Endothelial cell of umbilical vein (primary cell): ENCODE results near the gene RIPOR1. TPM values are rescaled to one million over a fixed set of nuclear protein-coding genes. Genes with fewer than 3 reads are reported as not detected.

Source experiments
- BruUV-seq: library from RNA; stranded (reverse); fragments of 400-500 nt; replicated peaks from 2 replicates; lab custom pipeline; 2021; lab: Mats Ljungman, UMichigan
- CTCF ChIA-PET: fragments of 300-600, 350-600 bp; sonication (Branson Sonifier 250); formaldehyde crosslinking; loops from one replicate; lab custom pipeline; 2021; ENCODE audit warnings: antibody characterized with exemption, inconsistent platforms; lab: Charles Lee
- POLR2A ChIA-PET: fragments of 300-600, 350-600 bp; sonication (Branson Sonifier 250); formaldehyde crosslinking; loops from one replicate; lab custom pipeline; 2021; ENCODE audit warnings: antibody characterized with exemption, inconsistent platforms; lab: Charles Lee
- DNase-seq: peaks from one replicate; pipeline ENCODE4 v3.0.0-alpha.2; 2011; ENCODE audit warnings: low read depth, low spot score
- FAIRE-seq: peaks from 2 replicates; lab custom pipeline; 2011; peaks lifted over from hg19 to GRCh38; lab: Jason Lieb, UNC
- H2AFZ ChIP-seq: 2 replicates; pipeline ENCODE4 v1.6.0; 2012; ENCODE audit warnings: low read depth, low read length, control low read depth, inconsistent platforms
- H3K27ac ChIP-seq: 2 replicates; pipeline ENCODE4 v1.5.1; 2011; ENCODE audit warnings: low read depth, mild to moderate bottlenecking, control low read depth, low read length, moderate library complexity; ENCODE audit not compliant: insufficient read depth
- H3K27me3 ChIP-seq, 2 experiments: 2 replicates each; pipeline versions ENCODE4 v1.6.0 to v1.6.1; 2011; ENCODE audit warnings: low read length in 2 of 2, mixed read lengths in 1 of 2; ENCODE audit not compliant: control insufficient read depth in 2 of 2, insufficient read depth in 2 of 2
- H3K36me3 ChIP-seq, 2 experiments: 2 replicates in 1 of 2; 3 replicates in 1 of 2; pipeline ENCODE4 v1.5.1; 2011; ENCODE audit warnings: low read length in 2 of 2, mild to moderate bottlenecking in 1 of 2, moderate library complexity in 1 of 2; ENCODE audit not compliant: control insufficient read depth in 2 of 2, insufficient read depth in 2 of 2; ENCODE audit errors: extremely low read depth in 1 of 2
- H3K4me1 ChIP-seq: 3 replicates; pipeline ENCODE4 v1.5.1; 2011; ENCODE audit warnings: mild to moderate bottlenecking, low read length; ENCODE audit not compliant: control insufficient read depth, insufficient read depth; ENCODE audit errors: extremely low read depth
- H3K4me2 ChIP-seq: 2 replicates; pipeline ENCODE4 v1.6.1; 2011; ENCODE audit warnings: low read length, control low read depth, mixed read lengths; ENCODE audit not compliant: insufficient read depth
- H3K4me3 ChIP-seq, 3 experiments: fragments of 200-600 bp in 1 of 3; sonication (generic), shearing (Covaris generic) in 1 of 3; replicated peaks in 1 of 3; 2 replicates each; pipeline ENCODE4 v1.5.1; 2011 to 2016; ENCODE audit warnings: control low read depth in 3 of 3, low read length in 3 of 3, mild to moderate bottlenecking in 2 of 3, inconsistent platforms in 1 of 3, low read depth in 1 of 3, moderate library complexity in 1 of 3; ENCODE audit not compliant: insufficient read depth in 1 of 3
- H3K79me2 ChIP-seq: 2 replicates; pipeline ENCODE4 v1.6.0; 2012; ENCODE audit warnings: low read length, inconsistent platforms; ENCODE audit not compliant: control insufficient read depth, insufficient read depth
- H3K9ac ChIP-seq: replicated peaks from 2 replicates; pipeline ENCODE3; 2011; ENCODE audit warnings: low read length, control low read depth; ENCODE audit not compliant: insufficient read depth; ENCODE audit errors: extremely low read depth
- H3K9me1 ChIP-seq: replicated peaks from 3 replicates; pipeline ENCODE4 v1.6.0; 2011; ENCODE audit warnings: mild to moderate bottlenecking, low read length; ENCODE audit not compliant: control insufficient read depth, insufficient read depth; ENCODE audit errors: extremely low read depth
- H3K9me3 ChIP-seq: replicated peaks from 2 replicates; pipeline ENCODE4 v1.5.1; 2012; ENCODE audit warnings: low read length, inconsistent platforms; ENCODE audit not compliant: control insufficient read depth, insufficient read depth
- H4K20me1 ChIP-seq: replicated peaks from 2 replicates; pipeline ENCODE3; 2011; ENCODE audit warnings: mild to moderate bottlenecking, low read length; ENCODE audit not compliant: control insufficient read depth, insufficient read depth; ENCODE audit errors: extremely low read depth
- EZH2 ChIP-seq: IDR thresholded peaks from 2 replicates; pipeline ENCODE4 v1.6.1; 2012; ENCODE audit warnings: borderline replicate concordance, low read depth, mild to moderate bottlenecking, moderate library complexity, low read length, inconsistent platforms; ENCODE audit not compliant: severe bottlenecking
- FOS ChIP-seq: IDR thresholded peaks from 2 replicates; pipeline ENCODE4 v1.6.1; 2011; ENCODE audit warnings: mild to moderate bottlenecking, low read length, moderate library complexity, borderline replicate concordance; ENCODE audit not compliant: insufficient read depth
- GATA2 ChIP-seq: IDR thresholded peaks from 2 replicates; pipeline ENCODE4 v1.7.0; 2011; ENCODE audit warnings: low read depth, mild to moderate bottlenecking, moderate library complexity, mixed read lengths, low read length; ENCODE audit not compliant: insufficient read length, insufficient read depth
- JUN ChIP-seq: IDR thresholded peaks from 2 replicates; pipeline ENCODE4 v1.6.1; 2011; ENCODE audit warnings: borderline replicate concordance, low read depth; ENCODE audit not compliant: insufficient read length, insufficient read depth
- MYC ChIP-seq: IDR thresholded peaks from one replicate; pipeline ENCODE4 v1.6.1; 2011; ENCODE audit warnings: mild to moderate bottlenecking, low read depth, low read length
- POLR2A ChIP-seq: IDR thresholded peaks from 2 replicates; pipeline ENCODE4 v1.6.1; 2012; ENCODE audit warnings: low read depth, mild to moderate bottlenecking, control low read depth, low read length
- POLR2AphosphoS5 ChIP-seq: IDR thresholded peaks from 2 replicates; pipeline ENCODE4 v1.6.1; 2012; ENCODE audit warnings: low read depth, mild to moderate bottlenecking, control low read depth, low read length, moderate library complexity; ENCODE audit not compliant: insufficient read depth
- dilution Hi-C: fragments of 300-500 bp; cut with MboI; formaldehyde crosslinking; loops from one replicate; pipeline ENCODE4 v1.15.0; 2019; ENCODE audit warnings: low sequenced_read_pairs; ENCODE audit not compliant: extremely low pct_ligation_motif_present
- intact Hi-C: fragments of 100-400 bp; cut with micrococcal nuclease; formaldehyde crosslinking; loops from one replicate; pipeline ENCODE4 v1.10.0; 2022
- polyA plus RNA-seq, 4 experiments: library from polyadenylated mRNA; depleted of rRNA in 3 of 4; stranded (reverse) in 3 of 4; unstranded in 1 of 4; fragments of >200 nt; gene quantifications; 2 replicates each; pipeline versions ENCODE4 v1.2.1 to v1.2.3, GENCODE V29; 2011 to 2012; ENCODE audit warnings: missing spikeins in 1 of 4
- total RNA-seq: library from RNA; stranded (reverse); gene quantifications from 2 replicates; pipeline ENCODE4 v1.2.3, GENCODE V29; 2021
- TF ChIP-seq, protein P1 (sequence below): IDR thresholded peaks from 2 replicates; pipeline ENCODE4 v1.6.1; 2011; ENCODE audit not compliant: insufficient read depth, insufficient read length

Gene RIPOR1
- total and polyA plus RNA-seq, 2 donors (not counting 3 experiments of a cell fraction or from before 2014, with no cell fraction given), result 45.3 to 144 TPM

- TF ChIP-seq EZH2, result no peak
- TF ChIP-seq POLR2A, result no peak
- TF ChIP-seq, protein P1, sequence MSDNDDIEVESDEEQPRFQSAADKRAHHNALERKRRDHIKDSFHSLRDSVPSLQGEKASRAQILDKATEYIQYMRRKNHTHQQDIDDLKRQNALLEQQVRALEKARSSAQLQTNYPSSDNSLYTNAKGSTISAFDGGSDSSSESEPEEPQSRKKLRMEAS, result no peak
- TF ChIP-seq JUN, result no peak
- no peak for TF ChIP-seq FOS
- no peak for TF ChIP-seq GATA2
- TF ChIP-seq POLR2AphosphoS5, result no peak
- no peak for TF ChIP-seq MYC
- Histone ChIP-seq H2AFZ (no peak overlapping the region), H3K9me1 (no peaks in the 10 kb centered on the region), H3K4me1 (peaks cover 18% of the 10 kb centered on the region), H3K9ac (no peak overlapping the region), H3K4me2 (no peak overlapping the region), H4K20me1 (no peaks in the 10 kb centered on the region), H3K9me3 (no peaks in the 10 kb centered on the region), H3K79me2 (peaks cover 71% of the 10 kb centered on the region), H3K27me3 (no peaks in the 10 kb centered on the region), H3K4me3 (no peak overlapping the region), H3K36me3 (no peaks in the 10 kb centered on the region), H3K27ac (no peak overlapping the region)
- intact Hi-C loops (no loop called here), dilution Hi-C loops (no loop called here)
- BruUV-seq, result no TSS peak
- POLR2A ChIA-PET, result no interaction called here
- DNase-seq (no peak), FAIRE-seq (no peak)
- CTCF ChIA-PET, result no interaction called here
Observed at GRCh38 chr16:67565470-67566100, 37.0 kb downstream of the RIPOR1 start.
